HG03558 (cell line): ENCODE data around the gene KCNH6.

Experiments used
- ATAC-seq: cut with Tn5 transposase; IDR thresholded peaks from one replicate; pipeline ENCODE4 v1.9.1; 2021; ENCODE audit warnings: moderate number of reproducible peaks; ENCODE audit not compliant: unreplicated experiment; ENCODE audit errors: extremely low read depth

The KCNH6 gene

GRCh38 chr17:63589646-63590045 lies 66.5 kb downstream of the KCNH6 start:
- ATAC-seq = no peak

GRCh38 chr17:63592797-63593196 lies 69.6 kb downstream of the KCNH6 start:
- no peak for ATAC-seq

DNA sequence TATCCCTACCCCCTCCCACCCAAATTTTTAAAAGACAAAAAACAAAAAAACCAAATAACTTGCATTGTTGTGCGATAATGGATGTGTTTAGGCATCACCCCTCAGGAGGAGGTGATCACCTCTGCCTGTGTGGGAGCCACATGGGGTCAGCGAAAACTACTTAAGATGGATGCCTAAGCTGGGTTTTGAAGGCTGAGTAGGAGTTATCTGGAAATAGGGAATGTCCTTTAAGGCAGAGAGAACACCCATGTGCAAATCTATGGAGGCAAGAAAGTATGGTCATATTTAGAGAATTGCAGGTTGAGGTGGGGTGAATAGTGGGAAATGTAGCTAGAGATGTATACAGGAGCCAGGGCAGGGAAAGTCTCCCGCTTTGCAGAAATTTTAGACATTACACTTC lies 72.0 kb downstream of the KCNH6 start:
- ATAC-seq = no peak
